GM21360 (cell line): ENCODE measurements around the gene CLEC9A.

Experiments
- ATAC-seq: cut with Tn5 transposase; IDR thresholded peaks from one replicate; pipeline ENCODE4 v1.9.1; 2021; ENCODE audit warnings: mild to moderate bottlenecking, moderate library complexity; ENCODE audit not compliant: unreplicated experiment

Gene CLEC9A

GRCh38 chr12:10065241-10065640 is 34.8 kb downstream of the CLEC9A start:
- no peak for ATAC-seq

GRCh38 chr12:10067264-10067663 is 36.8 kb downstream of the CLEC9A start:
- ATAC-seq = no peak

- no peak for ATAC-seq
Observed at GRCh38 chr12:10067942-10068341, 37.5 kb downstream of the CLEC9A start.

- no peak for ATAC-seq
Observed at GRCh38 chr12:10068644-10069043, 38.2 kb downstream of the CLEC9A start.

GRCh38 chr12:10069099-10069498 is 38.6 kb downstream of the CLEC9A start:
- ATAC-seq = no peak

GRCh38 chr12:10069976-10070375 is 39.5 kb downstream of the CLEC9A start:
- ATAC-seq = no peak

GRCh38 chr12:10070380-10070779 is 39.9 kb downstream of the CLEC9A start:
- no peak for ATAC-seq

- no peak for ATAC-seq
Observed at GRCh38 chr12:10072131-10072530, 41.6 kb downstream of the CLEC9A start.

- no peak for ATAC-seq
Observed at GRCh38 chr12:10073261-10073660, 42.8 kb downstream of the CLEC9A start.

GRCh38 chr12:10075451-10075850 is 45.0 kb downstream of the CLEC9A start:
- ATAC-seq = no peak

- ATAC-seq = no peak
Observed at GRCh38 chr12:10082117-10082874, 51.8 kb downstream of the CLEC9A start.

- ATAC-seq = no peak
Observed at GRCh38 chr12:10084733-10085132, 54.3 kb downstream of the CLEC9A start.

- no peak for ATAC-seq
Observed at GRCh38 chr12:10086387-10086786, 55.9 kb downstream of the CLEC9A start.

- ATAC-seq = no peak
Observed at GRCh38 chr12:10088031-10088430, 57.5 kb downstream of the CLEC9A start.

GRCh38 chr12:10088955-10089900 is 58.7 kb downstream of the CLEC9A start:
- ATAC-seq = no peak

GRCh38 chr12:10094646-10095395 is 64.3 kb downstream of the CLEC9A start:
- no peak for ATAC-seq

GRCh38 chr12:10095971-10096370 is 65.5 kb downstream of the CLEC9A start:
- ATAC-seq = no peak

- no peak for ATAC-seq
Observed at GRCh38 chr12:10097521-10097920, 67.0 kb downstream of the CLEC9A start.

GRCh38 chr12:10098791-10099190 is 68.3 kb downstream of the CLEC9A start, which contains the start of gene CLEC1A:
CLEC1A (minus strand) TSS chr12:10098985; CDS start chr12:10098922, 63 bp downstream.
- ATAC-seq = no peak

- ATAC-seq = no peak
Observed at GRCh38 chr12:10101042-10101579, 70.6 kb downstream of the CLEC9A start.
